Omental fat pad (tissue), 4 donors: Measurements from ENCODE around the gene RHBDD2. TPM values are rescaled to one million over a fixed set of nuclear protein-coding genes. Genes with fewer than 3 reads are reported as not detected.
"Not testable (repeated sequence)": the region's sequence is repeated elsewhere in the genome, so short reads cannot be mapped to it uniquely, and the experiment has no call there.

ENCODE experiments used
- ATAC-seq: fragments of 150-250 bp; one replicate; pipeline ENCODE4 v1.9.1; 2016; ENCODE audit warnings: mild to moderate bottlenecking, moderate library complexity; ENCODE audit not compliant: low FRiP score
- DNase-seq: peaks from one replicate; pipeline ENCODE4 v3.0.0-alpha.2; 2019; ENCODE audit warnings: low spot score
- total RNA-seq, 4 donors: library from RNA; depleted of rRNA; stranded (reverse); fragments of >200 nt; gene quantifications; one replicate each; pipeline ENCODE4 v1.1.0, GENCODE V29; 2016
- TF ChIP-seq, protein P1 (sequence below), 3 donors: fragments of 450-650 bp; IDR thresholded peaks; one replicate each; pipeline ENCODE4 v1.5.1; 2016 to 2017; ENCODE audit warnings: antibody characterized with exemption in 3 of 3, mild to moderate bottlenecking in 3 of 3, moderate library complexity in 2 of 3

RHBDD2 gene
- total RNA-seq: 10 to 100 TPM; 31.8 to 51.9 (median 33.0) TPM

DNA sequence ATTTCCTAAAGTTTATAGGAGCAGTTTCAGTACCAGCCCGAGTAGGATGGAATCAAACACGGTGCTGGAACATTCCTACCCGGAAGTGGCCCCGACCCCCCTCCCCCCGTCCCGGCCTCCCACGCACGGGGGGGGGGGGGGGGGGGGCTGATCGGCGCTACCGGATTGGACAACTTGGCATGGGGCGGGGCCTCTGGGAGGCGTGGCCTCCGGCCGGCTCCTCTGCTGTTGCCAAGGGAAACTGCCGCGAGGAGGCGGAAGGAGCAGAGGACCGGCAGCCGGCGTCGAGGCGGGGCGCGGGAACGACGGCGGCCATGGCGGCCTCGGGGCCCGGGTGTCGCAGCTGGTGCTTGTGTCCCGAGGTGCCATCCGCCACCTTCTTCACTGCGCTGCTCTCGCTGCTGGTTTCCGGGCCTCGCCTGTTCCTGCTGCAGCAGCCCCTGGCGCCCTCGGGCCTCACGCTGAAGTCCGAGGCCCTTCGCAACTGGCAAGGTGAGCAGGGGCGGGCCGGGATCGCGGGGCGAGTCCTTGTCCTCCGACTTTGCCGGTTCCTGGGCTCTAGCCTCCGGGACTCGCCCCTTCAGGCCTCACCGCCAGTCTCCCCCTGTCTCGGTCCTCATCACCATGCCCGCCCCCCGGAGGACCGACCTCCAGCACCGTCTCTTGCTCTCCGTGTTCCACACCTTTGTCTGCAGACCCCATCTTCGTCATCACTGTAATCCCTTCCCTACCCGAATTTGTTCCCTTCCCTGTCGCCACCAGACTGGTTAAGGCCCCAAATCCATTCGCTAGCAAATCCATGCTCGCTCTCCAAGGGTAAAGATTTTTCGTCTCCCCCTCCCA, at the start of gene RHBDD2:
Gene RHBDD2 (plus strand): TSS at position 266 of the 843 bp plus-strand sequence. CDS start 49 bp downstream, at position 315.
- TF ChIP-seq, protein P1, sequence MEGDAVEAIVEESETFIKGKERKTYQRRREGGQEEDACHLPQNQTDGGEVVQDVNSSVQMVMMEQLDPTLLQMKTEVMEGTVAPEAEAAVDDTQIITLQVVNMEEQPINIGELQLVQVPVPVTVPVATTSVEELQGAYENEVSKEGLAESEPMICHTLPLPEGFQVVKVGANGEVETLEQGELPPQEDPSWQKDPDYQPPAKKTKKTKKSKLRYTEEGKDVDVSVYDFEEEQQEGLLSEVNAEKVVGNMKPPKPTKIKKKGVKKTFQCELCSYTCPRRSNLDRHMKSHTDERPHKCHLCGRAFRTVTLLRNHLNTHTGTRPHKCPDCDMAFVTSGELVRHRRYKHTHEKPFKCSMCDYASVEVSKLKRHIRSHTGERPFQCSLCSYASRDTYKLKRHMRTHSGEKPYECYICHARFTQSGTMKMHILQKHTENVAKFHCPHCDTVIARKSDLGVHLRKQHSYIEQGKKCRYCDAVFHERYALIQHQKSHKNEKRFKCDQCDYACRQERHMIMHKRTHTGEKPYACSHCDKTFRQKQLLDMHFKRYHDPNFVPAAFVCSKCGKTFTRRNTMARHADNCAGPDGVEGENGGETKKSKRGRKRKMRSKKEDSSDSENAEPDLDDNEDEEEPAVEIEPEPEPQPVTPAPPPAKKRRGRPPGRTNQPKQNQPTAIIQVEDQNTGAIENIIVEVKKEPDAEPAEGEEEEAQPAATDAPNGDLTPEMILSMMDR (IDR thresholded peaks at IDR 0.05): no peak
- peak; percentile 96 for ATAC-seq
- peak; percentile 71 for DNase-seq

DNA sequence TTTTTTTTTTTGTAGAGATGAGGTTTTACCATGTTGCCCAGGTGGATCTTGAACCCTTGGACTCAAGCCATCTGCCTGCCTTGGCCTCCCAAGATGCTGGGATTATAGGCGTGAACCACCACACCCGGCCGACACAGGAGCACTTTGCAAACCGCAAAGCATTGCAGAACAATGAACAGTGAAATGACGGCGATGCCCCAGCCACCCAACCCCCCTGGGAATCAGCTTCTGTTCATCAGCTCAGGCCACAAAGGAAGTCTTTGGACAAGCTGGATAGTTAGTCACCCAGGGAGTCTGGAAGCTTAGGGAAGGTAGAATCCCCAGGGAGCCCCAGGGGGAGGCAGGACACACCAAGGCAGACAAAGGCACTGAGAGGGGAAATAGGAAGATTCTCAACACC, 49.2 kb upstream of the RHBDD2 start:
- not testable (repeated sequence) for ATAC-seq, DNase-seq

DNA sequence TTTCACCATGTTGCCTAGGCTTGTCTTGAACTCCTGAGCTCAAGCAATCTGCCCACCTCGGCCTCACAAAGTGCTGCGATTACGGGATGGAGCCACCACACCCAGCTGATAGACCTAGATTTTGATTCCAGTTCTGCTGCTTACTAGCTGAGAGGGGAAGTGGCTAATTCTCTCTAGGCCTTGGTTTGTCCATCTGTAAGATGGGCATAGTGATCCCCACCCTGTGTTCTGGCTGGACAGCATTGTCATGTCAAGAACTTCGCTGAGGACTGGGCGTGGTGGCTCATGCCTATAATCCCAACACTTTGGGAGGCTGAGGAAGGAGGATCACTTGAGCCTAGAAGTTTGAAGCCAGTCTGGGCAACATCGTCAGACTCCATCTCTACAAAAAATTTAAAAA, 47.9 kb upstream of the RHBDD2 start:
- TF ChIP-seq, protein P1 (IDR thresholded peaks at IDR 0.05): no peak
- ATAC-seq (no peak), DNase-seq (no peak)

DNA sequence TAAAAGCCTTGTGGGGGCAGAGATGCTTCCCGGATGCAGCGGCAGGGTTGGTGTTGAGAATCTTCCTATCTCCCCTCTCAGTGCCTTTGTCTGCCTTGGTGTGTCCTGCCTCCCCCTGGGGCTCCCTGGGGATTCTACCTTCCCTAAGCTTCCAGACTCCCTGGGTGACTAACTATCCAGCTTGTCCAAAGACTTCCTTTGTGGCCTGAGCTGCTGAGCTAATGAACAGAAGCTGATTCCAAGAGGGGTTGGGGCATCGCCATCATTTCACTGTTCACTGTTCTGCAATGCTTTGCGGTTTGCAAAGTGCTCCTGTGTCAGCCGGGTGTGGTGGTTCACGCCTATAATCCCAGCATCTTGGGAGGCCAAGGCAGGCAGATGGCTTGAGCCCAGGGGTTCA, 45.2 kb upstream of the RHBDD2 start:
- not testable (repeated sequence) for DNase-seq, ATAC-seq

DNA sequence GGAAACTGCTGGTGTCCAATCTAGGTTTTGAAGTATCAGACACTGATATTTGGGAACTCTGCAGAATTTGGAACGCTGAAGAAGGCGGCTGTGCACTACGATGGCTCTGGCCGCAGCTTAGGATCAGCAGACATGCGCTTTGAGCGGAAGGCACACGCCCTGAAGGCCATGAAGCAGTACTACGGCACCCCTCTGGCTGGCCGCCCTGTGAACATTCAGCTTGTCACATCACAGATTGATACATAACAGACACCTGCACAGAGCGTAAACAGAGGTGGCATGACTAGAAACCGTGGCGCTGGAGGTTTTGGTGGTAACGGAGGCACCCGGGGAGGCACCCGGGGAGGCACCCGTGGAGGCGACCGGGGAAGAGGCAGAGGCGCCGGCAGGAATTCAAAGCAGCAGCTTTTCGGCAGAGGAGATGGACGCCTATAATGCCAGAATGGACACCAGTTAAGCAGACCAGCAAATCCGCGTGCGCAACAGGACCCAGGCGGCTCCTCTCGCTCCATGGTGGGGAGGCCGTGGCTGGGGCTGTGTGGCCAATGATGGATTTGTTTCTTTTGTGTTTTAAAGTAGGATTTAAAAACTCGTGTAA, 43.0 kb upstream of the RHBDD2 start:
- TF ChIP-seq, protein P1 (IDR thresholded peaks at IDR 0.05): no peak
- ATAC-seq: no peak
- no peak for DNase-seq

DNA sequence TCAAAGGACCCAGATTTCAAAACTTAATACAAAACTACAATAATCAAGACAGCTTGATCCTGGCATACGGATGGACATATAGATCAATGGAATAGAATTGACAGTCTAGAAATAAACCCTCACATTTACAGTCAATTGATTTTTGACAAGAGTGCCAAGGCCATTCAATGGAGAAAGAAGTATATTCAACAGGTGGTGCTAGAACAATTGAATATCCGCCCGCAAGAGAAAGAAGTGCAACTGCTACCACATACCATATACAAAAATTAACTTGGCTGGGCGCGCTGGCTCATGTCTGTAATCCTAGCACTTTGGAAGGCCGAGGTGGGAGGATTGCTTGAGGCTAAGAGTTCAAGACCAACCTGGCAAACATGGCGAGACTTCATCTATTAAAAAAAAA, 42.0 kb upstream of the RHBDD2 start:
- TF ChIP-seq, protein P1 (IDR thresholded peaks at IDR 0.05): no peak
- DNase-seq (no peak), ATAC-seq (no peak)

DNA sequence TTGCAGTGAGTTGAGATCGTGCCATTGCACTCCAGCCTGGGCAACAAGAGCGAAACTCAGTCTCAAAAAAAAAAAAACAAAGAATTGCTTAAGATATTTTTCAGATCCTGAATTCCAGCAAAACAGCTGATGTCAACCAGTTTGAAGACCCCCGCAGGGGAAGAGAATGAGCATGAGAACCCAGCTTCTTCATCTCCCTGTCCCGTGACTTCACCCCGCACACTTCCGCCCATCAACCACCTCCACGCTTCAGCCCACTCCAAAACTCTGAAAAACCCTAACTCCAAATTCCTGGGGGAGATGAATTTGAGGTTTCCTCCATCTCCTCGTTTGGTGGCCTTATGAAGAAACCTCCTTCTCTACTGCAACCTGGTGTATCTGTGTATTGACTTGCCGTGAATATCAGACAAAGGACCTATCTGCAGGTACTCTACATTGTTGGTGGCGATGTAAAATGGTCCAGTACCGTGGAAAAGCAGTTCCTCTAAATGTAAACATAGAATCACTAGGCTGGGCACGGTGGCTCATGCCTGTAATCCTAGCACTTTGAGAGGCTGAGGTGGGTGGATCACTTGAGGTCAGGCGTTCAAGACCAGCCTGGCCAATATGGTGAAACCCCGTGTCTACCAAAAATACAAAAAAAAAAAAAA, 40.4 kb upstream of the RHBDD2 start:
- not testable (repeated sequence) for ATAC-seq, DNase-seq

DNA sequence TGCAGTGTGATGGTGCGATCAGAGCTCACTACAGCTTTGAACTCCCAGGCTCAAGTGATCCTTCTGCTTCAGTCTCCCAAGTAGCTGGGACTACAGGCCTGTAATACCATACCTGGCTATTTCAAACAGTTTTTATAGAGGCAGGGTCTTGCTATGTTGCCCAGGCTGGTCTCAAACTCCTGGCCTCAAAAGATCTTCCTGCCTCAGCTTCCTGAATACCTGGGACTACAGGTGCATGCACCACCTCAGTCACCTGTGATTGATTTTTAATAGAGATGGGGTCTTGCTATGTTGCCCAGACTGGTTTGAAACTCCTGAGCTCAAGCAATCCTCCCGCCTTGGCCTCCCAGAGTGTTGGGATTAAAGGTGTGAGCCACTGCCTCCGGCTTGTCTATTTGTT, 38.8 kb upstream of the RHBDD2 start:
- DNase-seq (no peak), ATAC-seq (no peak)
- TF ChIP-seq, protein P1 (IDR thresholded peaks at IDR 0.05): no peak
